Measurements from ENCODE around the gene KLK5. TPM values are rescaled to one million over a fixed set of nuclear protein-coding genes. Genes with fewer than 3 reads are reported as not detected.

KLK5 gene
- polyA plus RNA-seq, 1 donor (not counting 4 experiments of a cell fraction or from before 2014, with no cell fraction given), result 477 TPM

DNA sequence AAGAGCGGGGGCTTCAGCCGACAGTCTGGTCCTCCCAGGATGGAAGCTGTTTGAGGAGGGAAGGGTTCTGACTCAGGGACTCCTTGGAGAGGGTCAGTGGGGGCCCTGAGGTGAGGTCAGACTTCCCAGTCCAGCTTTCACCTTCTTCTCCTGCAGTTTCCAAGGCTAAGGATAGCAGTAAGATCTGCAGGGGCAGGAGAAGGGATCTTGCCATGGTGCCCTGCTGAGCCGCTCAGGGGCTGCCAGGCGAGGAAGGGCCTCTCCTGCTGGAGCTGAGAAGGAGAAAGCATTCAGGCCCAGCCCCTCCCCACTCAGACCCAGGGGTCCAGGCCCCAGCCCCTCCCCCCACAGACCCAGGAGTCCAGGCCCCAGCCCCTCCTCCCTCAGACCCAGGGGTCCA lies 29.3 kb upstream of the KLK5 start:
- peaks cover 9% of the 10 kb centered on the region for H3K4me1 ChIP-seq (ENCODE audit: control insufficient read depth, extremely low read depth, insufficient read depth, low read length)
- no peaks in the 10 kb centered on the region for H3K9me3 ChIP-seq (ENCODE audit: control insufficient read depth, low read depth, low read length)
- no peaks in the 10 kb centered on the region for H4K20me1 ChIP-seq (ENCODE audit: control insufficient read depth, extremely low read depth, insufficient read depth, low read length)
- no peaks in the 10 kb centered on the region for H3K36me3 ChIP-seq (ENCODE audit: control insufficient read depth in 2 of 2, extremely low read depth in 1 of 2, insufficient read depth in 2 of 2, low read length in 2 of 2)
- H3K4me3 ChIP-seq (ENCODE audit: control insufficient read depth in 2 of 3, extremely low read depth in 1 of 3, insufficient read depth in 2 of 3, low read depth in 1 of 3, low read length in 3 of 3), result peak overlapping the region in 1 of 3 experiments; percentile 1
- TF ChIP-seq, protein P1, sequence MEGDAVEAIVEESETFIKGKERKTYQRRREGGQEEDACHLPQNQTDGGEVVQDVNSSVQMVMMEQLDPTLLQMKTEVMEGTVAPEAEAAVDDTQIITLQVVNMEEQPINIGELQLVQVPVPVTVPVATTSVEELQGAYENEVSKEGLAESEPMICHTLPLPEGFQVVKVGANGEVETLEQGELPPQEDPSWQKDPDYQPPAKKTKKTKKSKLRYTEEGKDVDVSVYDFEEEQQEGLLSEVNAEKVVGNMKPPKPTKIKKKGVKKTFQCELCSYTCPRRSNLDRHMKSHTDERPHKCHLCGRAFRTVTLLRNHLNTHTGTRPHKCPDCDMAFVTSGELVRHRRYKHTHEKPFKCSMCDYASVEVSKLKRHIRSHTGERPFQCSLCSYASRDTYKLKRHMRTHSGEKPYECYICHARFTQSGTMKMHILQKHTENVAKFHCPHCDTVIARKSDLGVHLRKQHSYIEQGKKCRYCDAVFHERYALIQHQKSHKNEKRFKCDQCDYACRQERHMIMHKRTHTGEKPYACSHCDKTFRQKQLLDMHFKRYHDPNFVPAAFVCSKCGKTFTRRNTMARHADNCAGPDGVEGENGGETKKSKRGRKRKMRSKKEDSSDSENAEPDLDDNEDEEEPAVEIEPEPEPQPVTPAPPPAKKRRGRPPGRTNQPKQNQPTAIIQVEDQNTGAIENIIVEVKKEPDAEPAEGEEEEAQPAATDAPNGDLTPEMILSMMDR (optimal IDR thresholded peaks at IDR 0.05 in 1 of 3, IDR thresholded peaks at IDR 0.05 in 1 of 3, conservative IDR thresholded peaks at IDR 0.05 in 1 of 3; ENCODE audit: extremely low read depth in 1 of 3, insufficient read depth in 2 of 3, low read length in 3 of 3), result no peak
- TF ChIP-seq EZH2 (IDR thresholded peaks at IDR 0.05; ENCODE audit: low read length), result no peak
- H3K9ac ChIP-seq (ENCODE audit: control insufficient read depth, extremely low read depth, insufficient read depth, low read length), result no peak overlapping the region
- no peaks in the 10 kb centered on the region for H3K9me1 ChIP-seq (ENCODE audit: control insufficient read depth, extremely low read depth, insufficient read depth, low read length)
- FAIRE-seq, result no peak
- H3K4me2 ChIP-seq (ENCODE audit: control insufficient read depth, extremely low read depth, insufficient read depth, low read depth, low read length), result no peak overlapping the region
- no peak overlapping the region for H3K27ac ChIP-seq (ENCODE audit: control insufficient read depth, insufficient read depth, low read length)
- dilution Hi-C loops (cut with MboI; ENCODE audit: extremely low pct_ligation_motif_present, low sequenced_read_pairs), result no loop called here
- no peak for DNase-seq (ENCODE audit: low read depth, low spot score)
- H3K27me3 ChIP-seq (ENCODE audit: control insufficient read depth, extremely low read depth, insufficient read depth, low read length), result peaks cover 12% of the 10 kb centered on the region
- no peak overlapping the region for H2AFZ ChIP-seq (ENCODE audit: control insufficient read depth, low read length)
- H3K79me2 ChIP-seq (ENCODE audit: control insufficient read depth, insufficient read depth, low read length), result no peaks in the 10 kb centered on the region

DNA sequence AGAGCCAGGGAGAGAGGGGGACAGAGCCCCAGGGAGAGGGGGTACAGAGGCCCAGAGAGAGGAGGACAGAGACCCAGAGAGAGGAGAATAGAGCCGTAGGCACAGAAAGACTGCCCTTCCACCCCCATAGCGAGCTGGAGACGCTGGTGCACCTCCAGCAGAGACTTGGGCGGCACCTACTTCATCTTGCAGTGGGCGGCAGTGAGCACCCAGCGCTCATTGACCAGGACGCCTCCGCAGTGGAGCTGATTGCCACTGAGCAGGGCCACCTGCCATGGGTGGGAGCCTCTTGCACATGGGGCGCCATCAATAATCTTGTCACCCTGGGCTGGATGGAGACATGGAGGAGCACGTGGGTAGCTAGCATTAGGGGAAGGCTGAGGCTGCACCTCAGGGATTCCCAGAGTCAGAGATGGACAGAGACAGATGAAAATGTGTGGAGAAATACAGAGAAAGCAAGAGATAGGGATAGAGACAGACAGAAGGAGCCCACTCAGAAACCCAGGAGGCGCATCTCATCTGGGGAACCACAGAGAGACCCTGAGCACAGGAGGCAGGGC lies 28.8 kb upstream of the KLK5 start:
- FAIRE-seq (no peak), DNase-seq (ENCODE audit: low read depth, low spot score) (no peak)
- Histone ChIP-seq H3K27ac (ENCODE audit: control insufficient read depth, insufficient read depth, low read length) (no peak overlapping the region), H3K9ac (ENCODE audit: control insufficient read depth, extremely low read depth, insufficient read depth, low read length) (no peak overlapping the region), H3K4me1 (ENCODE audit: control insufficient read depth, extremely low read depth, insufficient read depth, low read length) (peaks cover 9% of the 10 kb centered on the region), H3K79me2 (ENCODE audit: control insufficient read depth, insufficient read depth, low read length) (no peaks in the 10 kb centered on the region), H3K36me3 (ENCODE audit: control insufficient read depth in 2 of 2, extremely low read depth in 1 of 2, insufficient read depth in 2 of 2, low read length in 2 of 2) (no peaks in the 10 kb centered on the region), H3K4me2 (ENCODE audit: control insufficient read depth, extremely low read depth, insufficient read depth, low read depth, low read length) (no peak overlapping the region), H3K4me3 (ENCODE audit: control insufficient read depth in 2 of 3, extremely low read depth in 1 of 3, insufficient read depth in 2 of 3, low read depth in 1 of 3, low read length in 3 of 3) (peak overlapping the region in 1 of 3 experiments; percentile 1), H4K20me1 (ENCODE audit: control insufficient read depth, extremely low read depth, insufficient read depth, low read length) (no peaks in the 10 kb centered on the region), H3K27me3 (ENCODE audit: control insufficient read depth, extremely low read depth, insufficient read depth, low read length) (peaks cover 12% of the 10 kb centered on the region), H3K9me1 (ENCODE audit: control insufficient read depth, extremely low read depth, insufficient read depth, low read length) (no peaks in the 10 kb centered on the region), H3K9me3 (ENCODE audit: control insufficient read depth, low read depth, low read length) (no peaks in the 10 kb centered on the region), H2AFZ (ENCODE audit: control insufficient read depth, low read length) (no peak overlapping the region)
- no peak for TF ChIP-seq EZH2 (IDR thresholded peaks at IDR 0.05; ENCODE audit: low read length)
- TF ChIP-seq, protein P1 (optimal IDR thresholded peaks at IDR 0.05 in 1 of 3, IDR thresholded peaks at IDR 0.05 in 1 of 3, conservative IDR thresholded peaks at IDR 0.05 in 1 of 3; ENCODE audit: extremely low read depth in 1 of 3, insufficient read depth in 2 of 3, low read length in 3 of 3), result no peak
- dilution Hi-C loops (cut with MboI; ENCODE audit: extremely low pct_ligation_motif_present, low sequenced_read_pairs), result no loop called here

All from keratinocyte (primary cell).